Measurements from ENCODE around the gene THUMPD1. TPM values are rescaled to one million over a fixed set of nuclear protein-coding genes. Genes with fewer than 3 reads are reported as not detected.

THUMPD1 gene
- total and polyA plus RNA-seq, 2 of the 4 experiments (the other 2 are of a cell fraction): 34.5 to 109 TPM

DNA sequence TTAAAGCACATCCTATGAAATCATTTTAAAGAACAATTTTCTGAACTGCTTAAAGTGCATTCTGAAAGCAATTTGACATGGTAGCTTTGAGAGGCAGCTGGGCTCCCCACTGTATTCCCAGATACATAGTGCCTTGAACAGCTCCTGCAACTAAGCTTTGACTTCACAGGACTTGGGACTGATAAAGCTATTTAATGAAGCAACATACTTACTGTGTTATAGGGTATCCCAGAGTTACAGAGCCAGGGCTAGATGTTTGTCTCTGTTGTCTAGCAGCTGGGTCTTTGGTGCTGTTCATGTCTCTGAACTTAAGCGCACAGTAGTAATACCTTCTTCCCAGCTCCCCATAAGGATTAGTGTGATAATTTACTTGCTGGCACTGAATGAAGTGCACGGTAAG, 45.0 kb downstream of the THUMPD1 start:
- Histone ChIP-seq H2AFZ (replicated peaks; ENCODE audit: low read length, poor library complexity) (no peak overlapping the region), H3K4me2 (ENCODE audit: low read depth, low read length) (no peak overlapping the region), H3K56ac (ENCODE audit: extremely low read depth, insufficient read depth, low read length) (no peak overlapping the region), H3K9me1 (ENCODE audit: insufficient read depth, low read length) (no peaks in the 10 kb centered on the region), H2BK120ac (ENCODE audit: low read depth, low read length) (no peak overlapping the region), H3K14ac (replicated peaks; ENCODE audit: low read depth, low read length) (no peak overlapping the region), H3K4me3 (ENCODE audit: insufficient read depth, low read depth, low read length) (no peak overlapping the region), H3K36me3 (ENCODE audit: control insufficient read depth, insufficient read depth, low read length) (no peaks in the 10 kb centered on the region), H2AK5ac (ENCODE audit: low read depth, low read length) (no peak overlapping the region), H4K5ac (ENCODE audit: low read depth, low read length) (no peak overlapping the region), H2AK9ac (replicated peaks; ENCODE audit: low read depth, low read length, poor library complexity) (no peak overlapping the region), H3K18ac (ENCODE audit: low read depth, low read length) (no peak overlapping the region), H3K4ac (ENCODE audit: low read depth, low read length) (no peak overlapping the region), H3K9me3 (ENCODE audit: control insufficient read depth, insufficient read depth, low read length) (no peaks in the 10 kb centered on the region), H3K9ac (ENCODE audit: low read depth, low read length) (no peak overlapping the region), H3K27ac (ENCODE audit: insufficient read depth, low read length) (no peak overlapping the region), H3K27me3 (ENCODE audit: control insufficient read depth, insufficient read depth, low read length) (no peaks in the 10 kb centered on the region), H3K4me1 (ENCODE audit: control insufficient read depth, insufficient read depth, low read length) (no peaks in the 10 kb centered on the region), H2BK5ac (ENCODE audit: low read depth, low read length, poor library complexity, severe bottlenecking) (no peak overlapping the region), H4K20me1 (ENCODE audit: insufficient read depth, low read length) (no peaks in the 10 kb centered on the region), H4K8ac (ENCODE audit: low read depth in 2 of 2, low read length in 2 of 2) (no peak overlapping the region), H2BK20ac (ENCODE audit: low read depth, low read length) (no peak overlapping the region), H2BK15ac (ENCODE audit: low read depth, low read length) (no peak overlapping the region), H4K91ac (ENCODE audit: insufficient read depth, low read depth, low read length) (no peak overlapping the region), H3K23ac (ENCODE audit: low read depth, low read length) (no peak overlapping the region), H3K79me1 (ENCODE audit: low read depth in 1 of 2, low read length in 2 of 2) (no peaks in the 10 kb centered on the region)
- in situ Hi-C loops (cut with MboI; ENCODE audit: low sequenced_read_pairs) (no loop called here), intact Hi-C loops (cut with micrococcal nuclease) (no loop called here), dilution Hi-C loops (cut with HindIII; ENCODE audit: low sequenced_read_pairs, unreplicated experiment) (no loop called here)
- WGBS, 2 experiments (ENCODE audit: extremely low coverage in 2 of 2, insufficient read length in 1 of 2): no CpG with 5 or more reads among the region's 2 CpGs
- DNase-seq (no peak), ATAC-seq (ENCODE audit: low read depth) (no peak)
- POLR2A ChIA-PET (ENCODE audit: unreplicated experiment): no interaction called here
- TF ChIP-seq RFX5 (IDR thresholded peaks at IDR 0.05; ENCODE audit: low read depth, low read length) (no peak), RAD21 (IDR thresholded peaks at IDR 0.05; ENCODE audit: low read length) (no peak), NFE2L2 (IDR thresholded peaks at IDR 0.05; ENCODE audit: low read depth, low read length) (no peak), MXI1 (IDR thresholded peaks at IDR 0.05; ENCODE audit: borderline replicate concordance, low read depth, low read length) (no peak), RCOR1 (IDR thresholded peaks at IDR 0.05; ENCODE audit: insufficient replicate concordance, low read length) (no peak), POLR2A (IDR thresholded peaks at IDR 0.05; ENCODE audit: low read depth, low read length) (no peak), CEBPB (IDR thresholded peaks at IDR 0.05; ENCODE audit: low read depth, low read length) (no peak), MAFK (IDR thresholded peaks at IDR 0.05; ENCODE audit: low read depth, low read length) (no peak), MAZ (IDR thresholded peaks at IDR 0.05; ENCODE audit: borderline replicate concordance, low read depth, low read length) (no peak), CHD1 (IDR thresholded peaks at IDR 0.05; ENCODE audit: low read depth, low read length) (no peak)
- TF ChIP-seq, protein P1, sequence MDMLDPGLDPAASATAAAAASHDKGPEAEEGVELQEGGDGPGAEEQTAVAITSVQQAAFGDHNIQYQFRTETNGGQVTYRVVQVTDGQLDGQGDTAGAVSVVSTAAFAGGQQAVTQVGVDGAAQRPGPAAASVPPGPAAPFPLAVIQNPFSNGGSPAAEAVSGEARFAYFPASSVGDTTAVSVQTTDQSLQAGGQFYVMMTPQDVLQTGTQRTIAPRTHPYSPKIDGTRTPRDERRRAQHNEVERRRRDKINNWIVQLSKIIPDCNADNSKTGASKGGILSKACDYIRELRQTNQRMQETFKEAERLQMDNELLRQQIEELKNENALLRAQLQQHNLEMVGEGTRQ (IDR thresholded peaks at IDR 0.05; ENCODE audit: low read depth, low read length): no peak
- TF ChIP-seq, protein P2, sequence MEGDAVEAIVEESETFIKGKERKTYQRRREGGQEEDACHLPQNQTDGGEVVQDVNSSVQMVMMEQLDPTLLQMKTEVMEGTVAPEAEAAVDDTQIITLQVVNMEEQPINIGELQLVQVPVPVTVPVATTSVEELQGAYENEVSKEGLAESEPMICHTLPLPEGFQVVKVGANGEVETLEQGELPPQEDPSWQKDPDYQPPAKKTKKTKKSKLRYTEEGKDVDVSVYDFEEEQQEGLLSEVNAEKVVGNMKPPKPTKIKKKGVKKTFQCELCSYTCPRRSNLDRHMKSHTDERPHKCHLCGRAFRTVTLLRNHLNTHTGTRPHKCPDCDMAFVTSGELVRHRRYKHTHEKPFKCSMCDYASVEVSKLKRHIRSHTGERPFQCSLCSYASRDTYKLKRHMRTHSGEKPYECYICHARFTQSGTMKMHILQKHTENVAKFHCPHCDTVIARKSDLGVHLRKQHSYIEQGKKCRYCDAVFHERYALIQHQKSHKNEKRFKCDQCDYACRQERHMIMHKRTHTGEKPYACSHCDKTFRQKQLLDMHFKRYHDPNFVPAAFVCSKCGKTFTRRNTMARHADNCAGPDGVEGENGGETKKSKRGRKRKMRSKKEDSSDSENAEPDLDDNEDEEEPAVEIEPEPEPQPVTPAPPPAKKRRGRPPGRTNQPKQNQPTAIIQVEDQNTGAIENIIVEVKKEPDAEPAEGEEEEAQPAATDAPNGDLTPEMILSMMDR (conservative IDR thresholded peaks at IDR 0.05; ENCODE audit: low read depth, low read length): no peak
- CTCF ChIA-PET: no interaction called here
- BruUV-seq (replicated peaks): no TSS peak
